ENCODE measurements around the gene CEP152. TPM values are rescaled to one million over a fixed set of nuclear protein-coding genes. Genes with fewer than 3 reads are reported as not detected.

CEP152 gene
- total RNA-seq, 1 experiment from 2014 or later = 27.1 TPM

DNA sequence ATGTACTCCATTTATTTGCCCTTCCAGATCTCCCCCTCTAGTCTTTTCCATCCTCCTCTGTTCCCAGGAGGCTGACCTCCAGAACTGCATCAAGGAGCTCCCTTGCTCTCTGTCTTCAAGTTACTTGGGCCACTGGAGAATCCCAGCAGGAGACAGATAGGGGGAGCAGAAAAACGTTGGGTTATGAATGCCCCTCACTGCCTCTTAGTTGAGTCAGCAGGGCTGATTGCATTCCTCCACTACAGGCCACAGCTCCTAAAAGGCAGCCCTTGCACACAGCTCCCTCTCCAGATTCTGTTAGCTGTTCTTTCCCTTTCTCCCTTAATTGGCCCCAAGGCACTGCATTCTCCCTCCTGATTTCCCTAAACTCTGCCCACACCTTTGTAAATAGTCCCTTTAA is 12.4 kb upstream of the CEP152 start:
- Mint-ChIP-seq H3K27me3 (ENCODE audit: unreplicated experiment) (no peaks in the 10 kb centered on the region), H3K4me3 (ENCODE audit: low read depth, unreplicated experiment) (no peak overlapping the region), H3K9me3 (ENCODE audit: low read depth, unreplicated experiment) (no peaks in the 10 kb centered on the region)

DNA sequence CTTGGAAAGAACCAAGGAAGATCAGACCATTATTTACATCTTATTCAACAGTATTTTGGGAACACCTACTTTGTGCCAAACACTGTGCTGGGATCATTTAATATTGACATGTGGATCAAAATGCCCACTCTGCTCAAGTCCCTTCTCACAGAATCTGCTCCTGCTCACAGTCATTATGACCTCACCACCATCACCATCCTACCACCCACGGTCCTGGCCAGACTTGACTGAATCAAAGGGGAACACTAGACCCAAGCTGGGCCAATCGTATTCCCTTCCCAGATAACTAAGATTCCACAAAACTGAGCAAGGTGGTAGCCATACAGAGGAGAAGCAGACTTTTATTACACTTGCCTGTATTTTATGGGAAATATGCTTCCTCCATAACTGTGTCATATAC is 3.4 kb upstream of the CEP152 start:
- Mint-ChIP-seq H3K4me1 (ENCODE audit: low read depth, unreplicated experiment) (peaks cover 19% of the 10 kb centered on the region), H3K36me3 (ENCODE audit: insufficient read depth, unreplicated experiment) (peaks cover 20% of the 10 kb centered on the region), H3K27ac (ENCODE audit: unreplicated experiment) (no peak overlapping the region), H3K27me3 (ENCODE audit: unreplicated experiment) (no peaks in the 10 kb centered on the region), H3K4me3 (ENCODE audit: low read depth, unreplicated experiment) (no peak overlapping the region), H3K9me3 (ENCODE audit: low read depth, unreplicated experiment) (no peaks in the 10 kb centered on the region)
- intact Hi-C loops (cut with micrococcal nuclease; ENCODE audit: unreplicated experiment) = no loop called here
- BruUV-seq (replicated peaks) = no TSS peak
- no peak for DNase-seq
- CTCF ChIA-PET = interaction anchor here (0.7 kb wide), 1 partner anchor 78 kb away, joined by 3 read pairs; no protein-coding TSS in a partner anchor
- TF ChIP-seq, protein P1, sequence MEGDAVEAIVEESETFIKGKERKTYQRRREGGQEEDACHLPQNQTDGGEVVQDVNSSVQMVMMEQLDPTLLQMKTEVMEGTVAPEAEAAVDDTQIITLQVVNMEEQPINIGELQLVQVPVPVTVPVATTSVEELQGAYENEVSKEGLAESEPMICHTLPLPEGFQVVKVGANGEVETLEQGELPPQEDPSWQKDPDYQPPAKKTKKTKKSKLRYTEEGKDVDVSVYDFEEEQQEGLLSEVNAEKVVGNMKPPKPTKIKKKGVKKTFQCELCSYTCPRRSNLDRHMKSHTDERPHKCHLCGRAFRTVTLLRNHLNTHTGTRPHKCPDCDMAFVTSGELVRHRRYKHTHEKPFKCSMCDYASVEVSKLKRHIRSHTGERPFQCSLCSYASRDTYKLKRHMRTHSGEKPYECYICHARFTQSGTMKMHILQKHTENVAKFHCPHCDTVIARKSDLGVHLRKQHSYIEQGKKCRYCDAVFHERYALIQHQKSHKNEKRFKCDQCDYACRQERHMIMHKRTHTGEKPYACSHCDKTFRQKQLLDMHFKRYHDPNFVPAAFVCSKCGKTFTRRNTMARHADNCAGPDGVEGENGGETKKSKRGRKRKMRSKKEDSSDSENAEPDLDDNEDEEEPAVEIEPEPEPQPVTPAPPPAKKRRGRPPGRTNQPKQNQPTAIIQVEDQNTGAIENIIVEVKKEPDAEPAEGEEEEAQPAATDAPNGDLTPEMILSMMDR (IDR thresholded peaks at IDR 0.05; ENCODE audit: unreplicated experiment) = no peak

More for the DNA sequence above, 12.4 kb upstream of the CEP152 start:
- Mint-ChIP-seq H3K36me3 (ENCODE audit: insufficient read depth, unreplicated experiment) (no peaks in the 10 kb centered on the region), H3K27ac (ENCODE audit: unreplicated experiment) (no peak overlapping the region), H3K4me1 (ENCODE audit: low read depth, unreplicated experiment) (no peaks in the 10 kb centered on the region)
- BruUV-seq (replicated peaks) = no TSS peak
- DNase-seq = no peak
- CTCF ChIA-PET = interaction anchor here (0.7 kb wide), 1 partner anchor 17 kb away, joined by 3 read pairs; no protein-coding TSS in a partner anchor
- intact Hi-C loops (cut with micrococcal nuclease; ENCODE audit: unreplicated experiment) = no loop called here
- TF ChIP-seq, protein P1 (IDR thresholded peaks at IDR 0.05; ENCODE audit: unreplicated experiment) = no peak

DNA sequence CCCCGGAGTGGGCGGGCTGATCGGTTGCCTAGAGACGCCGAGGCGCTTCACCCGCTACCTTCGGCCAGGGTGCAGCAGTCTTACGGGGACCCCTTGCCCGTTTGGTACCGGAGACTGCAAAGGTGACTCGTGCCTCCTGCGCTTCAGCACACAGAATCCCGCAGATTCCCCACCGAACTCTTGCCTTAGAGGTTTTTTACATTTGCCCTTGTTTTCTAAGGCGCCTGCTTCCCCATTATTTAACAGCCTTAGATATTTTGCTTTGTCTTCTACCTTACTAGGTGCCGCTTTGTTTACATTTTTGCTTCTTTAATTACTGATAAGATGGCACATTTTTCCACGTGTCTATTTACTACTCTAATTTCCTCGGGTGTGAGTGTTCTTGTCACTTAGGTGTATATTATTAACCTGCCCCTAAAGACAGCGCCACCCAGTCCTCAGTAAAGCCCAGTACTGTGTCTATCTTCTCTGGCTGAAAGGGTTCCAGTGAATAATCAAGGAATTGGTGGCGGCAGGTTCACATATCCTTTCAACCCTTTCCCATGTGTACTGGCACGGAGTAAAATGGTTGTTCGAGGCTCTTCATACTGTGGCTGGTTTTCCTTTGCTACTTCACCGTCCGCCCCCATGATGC is 573 bp upstream of the CEP152 start:
- Mint-ChIP-seq H3K4me1 (ENCODE audit: low read depth, unreplicated experiment) (peaks cover 24% of the 10 kb centered on the region), H3K27ac (ENCODE audit: unreplicated experiment) (peak overlapping the region; percentile 46), H3K27me3 (ENCODE audit: unreplicated experiment) (no peaks in the 10 kb centered on the region), H3K36me3 (ENCODE audit: insufficient read depth, unreplicated experiment) (peaks cover 20% of the 10 kb centered on the region), H3K9me3 (ENCODE audit: low read depth, unreplicated experiment) (no peaks in the 10 kb centered on the region), H3K4me3 (ENCODE audit: low read depth, unreplicated experiment) (peak overlapping the region; percentile 78)
- TF ChIP-seq, protein P1 (IDR thresholded peaks at IDR 0.05; ENCODE audit: unreplicated experiment) = no peak
- CTCF ChIA-PET = interaction anchor here (0.6 to 1.2 kb wide), 4 partner anchors 10 to 456 kb away, joined by 3 to 9 read pairs (median 3); no protein-coding TSS in a partner anchor
- BruUV-seq (replicated peaks) = no TSS peak
- intact Hi-C loops (cut with micrococcal nuclease; ENCODE audit: unreplicated experiment) = no loop called here
- no peak for DNase-seq

DNA sequence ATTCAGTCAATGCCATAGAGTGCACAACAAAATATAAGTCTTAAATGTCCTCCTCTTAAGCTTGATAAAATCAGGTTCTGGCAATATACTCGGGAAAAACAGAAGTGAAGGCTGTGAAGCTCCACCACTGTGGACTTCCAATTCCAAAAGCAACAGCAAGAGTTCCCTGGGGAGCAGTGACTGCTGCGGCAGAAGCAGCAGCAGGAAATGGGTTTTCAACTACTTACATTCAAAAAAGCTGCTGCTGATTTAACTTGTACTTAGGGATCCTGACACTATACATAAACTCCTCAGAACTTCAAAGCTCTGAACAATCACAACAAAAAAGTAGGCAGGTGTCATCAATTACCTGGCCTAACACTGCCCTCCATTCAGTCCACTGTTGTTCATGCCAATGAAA is 4.7 kb downstream of the CEP152 start:
- TF ChIP-seq, protein P1 (IDR thresholded peaks at IDR 0.05; ENCODE audit: unreplicated experiment) = no peak
- CTCF ChIA-PET = interaction anchor here (0.7 kb wide), 1 partner anchor 17 kb away, joined by 3 read pairs; no protein-coding TSS in a partner anchor
- intact Hi-C loops (cut with micrococcal nuclease; ENCODE audit: unreplicated experiment) = loop anchor here (10.0 kb wide), 1 partner anchor 161 kb away; the partner anchor contains the start of gene FBN1
- H3K4me3 Mint-ChIP-seq (ENCODE audit: low read depth, unreplicated experiment) = no peak overlapping the region
- peaks cover 13% of the 10 kb centered on the region for H3K36me3 Mint-ChIP-seq (ENCODE audit: insufficient read depth, unreplicated experiment)
- H3K9me3 Mint-ChIP-seq (ENCODE audit: low read depth, unreplicated experiment) = no peaks in the 10 kb centered on the region
- H3K27me3 Mint-ChIP-seq (ENCODE audit: unreplicated experiment) = no peaks in the 10 kb centered on the region
- DNase-seq = no peak
- BruUV-seq (replicated peaks) = no TSS peak
- peaks cover 15% of the 10 kb centered on the region for H3K4me1 Mint-ChIP-seq (ENCODE audit: low read depth, unreplicated experiment)
- no peak overlapping the region for H3K27ac Mint-ChIP-seq (ENCODE audit: unreplicated experiment)
